H1 (cell line): ENCODE data around the gene C1orf116. TPM values are rescaled to one million over a fixed set of nuclear protein-coding genes. Genes with fewer than 3 reads are reported as not detected.

ENCODE experiments used
- CEBPB ChIP-seq: IDR thresholded peaks from 2 replicates; pipeline ENCODE4 v1.6.1; 2012; ENCODE audit warnings: low read depth, low read length
- CHD7 ChIP-seq: fragments of 300-600 bp; sonication (generic); IDR thresholded peaks from 2 replicates; pipeline ENCODE4 v1.7.1; 2012; ENCODE audit warnings: low read length, moderate library complexity, mild to moderate bottlenecking, inconsistent platforms; ENCODE audit not compliant: insufficient replicate concordance
- GTF2F1 ChIP-seq: IDR thresholded peaks from 2 replicates; pipeline ENCODE4 v1.6.1; 2012; ENCODE audit warnings: low read depth, low read length, improper control_type of control experiment, borderline replicate concordance
- KDM4A ChIP-seq: IDR thresholded peaks from one replicate; pipeline ENCODE4 v1.7.1; 2012; ENCODE audit warnings: low read depth, mild to moderate bottlenecking, moderate library complexity, low read length, inconsistent platforms; ENCODE audit not compliant: severe bottlenecking
- POLR2A ChIP-seq, 2 experiments: IDR thresholded peaks; 1 replicate in 1 of 2; 2 replicates in 1 of 2; pipeline ENCODE4 v1.6.1; 2011; ENCODE audit warnings: low read depth in 2 of 2, low read length in 2 of 2, mild to moderate bottlenecking in 2 of 2; ENCODE audit errors: control extremely low read depth in 1 of 2
- SIN3A ChIP-seq, 2 experiments: IDR thresholded peaks in 1 of 2; conservative IDR thresholded peaks in 1 of 2; 2 replicates each; pipeline ENCODE4 v1.6.1; 2011 to 2012; ENCODE audit warnings: low read length in 2 of 2, improper control_type of control experiment in 1 of 2, low read depth in 1 of 2, mild to moderate bottlenecking in 1 of 2
- TAF1 ChIP-seq: IDR thresholded peaks from 2 replicates; pipeline ENCODE4 v1.6.1; 2011; ENCODE audit warnings: mild to moderate bottlenecking, low read depth, low read length
- polyA plus RNA-seq, 7 experiments: library from polyadenylated mRNA; depleted of rRNA in 3 of 7; stranded (reverse) in 5 of 7; unstranded in 2 of 7; fragments of >200 nt in 5 of 7; fragments of 200-250 nt in 2 of 7; gene quantifications; 1 replicate in 5 of 7; 2 replicates in 1 of 7; 4 replicates in 1 of 7; pipeline versions ENCODE4 v1.2.1 to v1.2.3, GENCODE V29; 2011 to 2013; ENCODE audit warnings: missing spikeins in 2 of 7, mixed read lengths in 2 of 7
- total RNA-seq: library from RNA; stranded (reverse); fragmentation: NEBNext Ultra II Directional; extraction: Animal tissue kit (Norgen Biotek cat#: 25700); gene quantifications from 2 replicates; pipeline ENCODE4 v1.2.1, GENCODE V29; 2021

C1orf116 gene
- total and polyA plus RNA-seq, 2 of the 8 experiments (the other 6 are each of a cell fraction or from before 2014, with no cell fraction given), result 2.2 to 3.9 TPM

GRCh38 chr1:207006914-207007313 is 25.6 kb downstream of the C1orf116 start (continued):
- no peak for TF ChIP-seq POLR2A (IDR thresholded peaks at IDR 0.05; ENCODE audit: control extremely low read depth in 1 of 2, low read depth in 2 of 2, low read length in 2 of 2)
- TF ChIP-seq CHD7, result no peak
- no peak for TF ChIP-seq TAF1
- no peak for TF ChIP-seq GTF2F1
- TF ChIP-seq CEBPB, result no peak
- no peak for TF ChIP-seq SIN3A (conservative IDR thresholded peaks at IDR 0.05 in 1 of 2, IDR thresholded peaks at IDR 0.05 in 1 of 2; ENCODE audit: low read depth in 1 of 2, low read length in 2 of 2)
- no peak for TF ChIP-seq KDM4A
